PC-9 (cell line): ENCODE measurements around the gene POLDIP2.

Experiments
- EZH2 ChIP-seq: fragments of 200-600 bp; sonication (generic); IDR thresholded peaks from 2 replicates; pipeline ENCODE4 v1.8.0; 2017; ENCODE audit warnings: antibody characterized with exemption, low read depth
- TF ChIP-seq, protein P1 (sequence below): fragments of 200-600 bp; sonication (generic); conservative IDR thresholded peaks from 2 replicates; pipeline ENCODE4 v1.6.1; 2017; ENCODE audit warnings: mixed run types, antibody characterized with exemption, mild to moderate bottlenecking, moderate library complexity

DNA sequence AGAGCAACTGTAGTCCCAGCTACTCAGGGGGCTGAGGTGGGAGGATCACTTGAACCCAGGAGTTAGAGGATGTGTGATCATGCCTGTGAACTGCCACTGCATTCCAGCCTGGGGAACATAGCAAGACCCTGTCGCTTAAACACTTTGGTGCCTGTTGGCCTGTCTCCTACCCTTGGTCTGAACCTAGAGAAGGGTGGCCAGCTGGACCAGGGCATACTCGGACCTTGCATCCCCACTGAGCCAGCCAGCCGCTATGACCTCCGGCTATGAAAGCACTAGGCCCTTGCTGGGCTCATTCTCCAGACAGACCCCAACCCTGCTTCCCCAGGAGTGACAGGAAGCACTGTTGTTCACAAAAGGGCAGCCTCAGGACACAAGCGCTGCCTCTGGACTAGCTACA is 26.7 kb downstream of the POLDIP2 start:
- TF ChIP-seq, protein P1, sequence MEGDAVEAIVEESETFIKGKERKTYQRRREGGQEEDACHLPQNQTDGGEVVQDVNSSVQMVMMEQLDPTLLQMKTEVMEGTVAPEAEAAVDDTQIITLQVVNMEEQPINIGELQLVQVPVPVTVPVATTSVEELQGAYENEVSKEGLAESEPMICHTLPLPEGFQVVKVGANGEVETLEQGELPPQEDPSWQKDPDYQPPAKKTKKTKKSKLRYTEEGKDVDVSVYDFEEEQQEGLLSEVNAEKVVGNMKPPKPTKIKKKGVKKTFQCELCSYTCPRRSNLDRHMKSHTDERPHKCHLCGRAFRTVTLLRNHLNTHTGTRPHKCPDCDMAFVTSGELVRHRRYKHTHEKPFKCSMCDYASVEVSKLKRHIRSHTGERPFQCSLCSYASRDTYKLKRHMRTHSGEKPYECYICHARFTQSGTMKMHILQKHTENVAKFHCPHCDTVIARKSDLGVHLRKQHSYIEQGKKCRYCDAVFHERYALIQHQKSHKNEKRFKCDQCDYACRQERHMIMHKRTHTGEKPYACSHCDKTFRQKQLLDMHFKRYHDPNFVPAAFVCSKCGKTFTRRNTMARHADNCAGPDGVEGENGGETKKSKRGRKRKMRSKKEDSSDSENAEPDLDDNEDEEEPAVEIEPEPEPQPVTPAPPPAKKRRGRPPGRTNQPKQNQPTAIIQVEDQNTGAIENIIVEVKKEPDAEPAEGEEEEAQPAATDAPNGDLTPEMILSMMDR = no peak
- TF ChIP-seq EZH2 = no peak
